SJSA1 (cell line): Measurements from ENCODE around the gene SLC25A27. TPM values are rescaled to one million over a fixed set of nuclear protein-coding genes. Genes with fewer than 3 reads are reported as not detected.

ENCODE experiments used
- DNase-seq, 2 experiments: peaks; one replicate each; pipeline ENCODE4 v3.0.0-alpha.2; 2015 to 2020; ENCODE audit warnings: low spot score in 2 of 2, low read depth in 1 of 2
- H3K27ac ChIP-seq: fragments of 250-450 bp; sonication (Bioruptor Pico); 2 replicates; pipeline ENCODE4 v1.5.1; 2020; ENCODE audit warnings: mild to moderate bottlenecking, moderate library complexity
- H3K27me3 ChIP-seq: fragments of 250-450 bp; sonication (Bioruptor Pico); replicated peaks from 2 replicates; pipeline ENCODE4 v1.5.1; 2020; ENCODE audit warnings: mild to moderate bottlenecking, moderate library complexity
- H3K36me3 ChIP-seq: fragments of 250-450 bp; sonication (Bioruptor Pico); 2 replicates; pipeline ENCODE4 v1.5.1; 2020; ENCODE audit warnings: mild to moderate bottlenecking
- H3K4me1 ChIP-seq: fragments of 250-450 bp; sonication (Bioruptor Pico); replicated peaks from 2 replicates; pipeline ENCODE4 v1.6.1; 2021; ENCODE audit warnings: mild to moderate bottlenecking
- H3K4me3 ChIP-seq: fragments of 250-450 bp; sonication (Bioruptor Pico); 2 replicates; pipeline ENCODE4 v1.5.1; 2020; ENCODE audit warnings: mild to moderate bottlenecking
- H3K9me3 ChIP-seq: fragments of 250-450 bp; sonication (Bioruptor Pico); replicated peaks from 2 replicates; pipeline ENCODE4 v1.5.1; 2020; ENCODE audit warnings: mild to moderate bottlenecking
- total RNA-seq: library from RNA; depleted of rRNA; stranded (reverse); fragments of >200 nt; shearing (Covaris generic); gene quantifications from 2 replicates; pipeline ENCODE4 v1.2.3, GENCODE V29; 2014; rRNA removed

SLC25A27 gene, protein sequence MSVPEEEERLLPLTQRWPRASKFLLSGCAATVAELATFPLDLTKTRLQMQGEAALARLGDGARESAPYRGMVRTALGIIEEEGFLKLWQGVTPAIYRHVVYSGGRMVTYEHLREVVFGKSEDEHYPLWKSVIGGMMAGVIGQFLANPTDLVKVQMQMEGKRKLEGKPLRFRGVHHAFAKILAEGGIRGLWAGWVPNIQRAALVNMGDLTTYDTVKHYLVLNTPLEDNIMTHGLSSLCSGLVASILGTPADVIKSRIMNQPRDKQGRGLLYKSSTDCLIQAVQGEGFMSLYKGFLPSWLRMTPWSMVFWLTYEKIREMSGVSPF
- total RNA-seq, result 1.5 TPM in 1 of 2 replicates, not detected in the other

DNA sequence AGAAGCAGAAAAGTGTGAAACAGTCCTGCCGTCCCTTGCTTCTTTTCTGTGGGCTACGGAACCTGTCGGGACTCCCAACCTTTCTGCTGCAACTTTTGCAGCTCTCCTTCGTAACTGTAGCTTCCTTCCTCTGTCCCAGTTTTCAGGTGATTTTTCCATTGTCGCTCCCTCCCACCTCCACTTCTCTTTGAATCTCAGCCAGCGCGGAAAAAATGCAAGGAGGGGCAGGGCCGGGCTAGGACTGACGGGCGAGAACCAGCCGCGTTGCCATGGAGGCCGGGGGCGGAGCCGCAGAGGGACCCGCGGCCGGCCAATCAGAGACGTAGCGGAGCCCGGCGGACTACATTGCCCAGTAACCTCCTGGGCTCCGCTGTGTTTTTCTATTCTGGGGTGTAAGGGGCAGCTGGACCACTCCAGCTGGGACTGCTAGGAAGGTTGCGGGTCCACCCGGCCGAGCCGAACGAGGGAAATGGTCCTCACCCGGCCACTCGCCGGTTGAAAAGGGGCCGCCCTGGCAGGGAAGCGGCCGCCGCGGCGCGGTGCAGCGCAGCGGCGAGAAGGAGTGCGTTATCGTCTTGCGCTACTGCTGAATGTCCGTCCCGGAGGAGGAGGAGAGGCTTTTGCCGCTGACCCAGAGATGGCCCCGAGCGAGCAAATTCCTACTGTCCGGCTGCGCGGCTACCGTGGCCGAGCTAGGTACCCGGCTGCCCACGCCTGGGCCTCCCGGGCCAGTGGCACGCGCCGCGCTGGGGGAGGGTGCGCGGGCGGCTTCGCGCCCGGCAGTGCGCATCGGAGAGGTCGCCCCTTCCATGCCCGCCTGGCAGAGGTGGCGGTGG, at the start of gene SLC25A27, which contains the start of gene CYP39A1:
SLC25A27 (plus strand) TSS at position 373 of the 836 bp plus-strand sequence; CDS start at position 591, 218 bp downstream.
CYP39A1 (minus strand) TSS at position 216 of the 836 bp plus-strand sequence. CDS start 236 bp downstream, outside the sequence.
- H3K9me3 ChIP-seq, result no peaks in the 10 kb centered on the region
- peaks cover 6% of the 10 kb centered on the region for H3K4me1 ChIP-seq
- no peaks in the 10 kb centered on the region; the same call in 1 of the 2 replicates for H3K27me3 ChIP-seq
- peak; percentile 84 to 87 for DNase-seq
- H3K27ac ChIP-seq, result no peak within 1 kb of the TSS
- H3K36me3 ChIP-seq, result no peaks in the 10 kb centered on the region
- H3K4me3 ChIP-seq, result peak within 1 kb of the TSS; percentile 57

DNA sequence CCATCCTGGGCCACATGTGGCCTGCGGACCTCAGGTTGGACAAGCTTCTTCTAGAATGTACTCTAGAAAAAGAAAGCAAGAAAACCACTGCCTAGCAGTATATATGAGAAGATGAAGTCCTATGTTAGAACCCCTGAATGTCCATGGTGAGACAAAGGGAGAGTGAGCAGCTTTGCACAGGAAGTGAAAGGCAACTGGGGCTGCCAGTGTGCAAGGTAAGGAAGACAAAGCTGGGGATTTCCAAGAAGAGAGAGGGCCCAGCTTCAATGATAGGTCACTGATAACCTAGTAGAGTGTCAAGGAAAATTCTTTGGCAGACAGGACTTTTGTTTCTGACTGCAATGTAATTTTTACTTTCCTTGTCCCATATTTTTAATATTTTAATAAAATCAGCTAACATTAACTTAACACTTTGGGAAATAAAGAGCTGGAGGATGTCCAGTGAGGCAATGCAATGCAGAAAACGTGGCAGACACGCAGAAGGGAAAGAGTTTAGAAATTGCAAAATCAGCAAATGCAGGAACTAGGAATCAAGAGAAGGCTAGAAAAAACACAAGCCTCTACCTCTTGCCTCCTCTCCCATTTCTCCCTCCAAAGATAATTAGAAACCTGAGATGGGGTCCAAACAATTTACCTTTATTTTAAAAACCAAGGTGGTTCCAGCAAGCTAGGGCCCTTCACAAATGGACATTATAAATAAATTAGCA, 47.5 kb upstream of the SLC25A27 start:
- DNase-seq, result no peak
- Histone ChIP-seq H3K4me3 (no peak overlapping the region), H3K27me3 (no peaks in the 10 kb centered on the region; the same call in 1 of the 2 replicates), H3K4me1 (no peaks in the 10 kb centered on the region), H3K27ac (no peak overlapping the region), H3K36me3 (no peaks in the 10 kb centered on the region), H3K9me3 (no peaks in the 10 kb centered on the region)

DNA sequence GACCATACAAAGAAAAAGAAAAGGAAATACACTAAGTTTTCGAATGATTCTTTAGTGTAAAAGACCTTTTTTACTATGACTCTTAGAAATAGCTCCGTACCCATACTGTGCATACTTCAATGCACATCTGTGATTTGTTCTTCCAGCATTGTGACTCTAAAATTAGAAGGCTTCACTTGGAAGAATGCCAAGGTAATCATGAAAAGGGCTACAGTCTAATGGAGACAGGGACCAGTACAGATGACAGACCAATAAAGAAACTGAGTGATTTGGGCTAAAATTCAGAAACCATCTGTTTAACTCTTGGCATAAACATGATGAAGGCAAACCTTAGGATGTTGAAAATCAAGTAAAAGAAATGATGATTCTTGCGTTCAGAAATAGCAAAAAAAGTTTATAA, 46.4 kb upstream of the SLC25A27 start:
- no peak for DNase-seq
- Histone ChIP-seq H3K9me3 (no peaks in the 10 kb centered on the region), H3K27me3 (no peaks in the 10 kb centered on the region; the same call in 1 of the 2 replicates)

DNA sequence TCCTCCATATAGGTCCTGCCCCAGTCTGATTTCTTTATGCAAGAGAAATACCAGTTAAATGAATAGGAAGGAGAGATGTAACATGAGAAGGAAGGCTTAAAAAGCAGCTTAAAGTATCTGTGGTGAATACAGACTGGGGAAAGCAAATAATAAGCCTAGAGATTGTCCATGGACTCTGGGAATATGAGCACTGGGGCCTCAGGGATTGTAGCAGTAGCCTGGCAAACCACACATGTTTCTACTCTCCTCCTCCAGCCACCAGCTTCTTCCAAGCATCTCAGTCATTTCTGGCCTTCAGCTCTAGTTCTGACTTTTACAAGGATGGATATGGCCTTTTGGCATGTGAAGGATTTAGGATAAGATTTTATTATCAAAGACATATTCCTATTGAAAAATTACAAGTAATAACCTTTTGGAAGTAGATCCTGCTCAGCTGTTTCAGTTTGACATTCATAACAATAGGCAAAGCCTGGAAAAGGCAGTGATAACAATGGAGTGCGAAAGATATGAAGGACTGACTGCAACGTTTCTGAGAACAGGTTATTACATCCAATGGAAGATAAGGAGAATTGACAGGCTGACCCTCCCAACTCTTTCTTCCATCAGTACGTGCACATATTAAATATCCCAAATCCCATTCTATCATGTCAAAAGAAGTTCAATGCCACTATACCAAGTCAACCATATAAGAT, 41.8 kb upstream of the SLC25A27 start:
- no peak overlapping the region for H3K4me3 ChIP-seq
- H3K27me3 ChIP-seq, result no peaks in the 10 kb centered on the region
- no peaks in the 10 kb centered on the region for H3K4me1 ChIP-seq
- H3K36me3 ChIP-seq, result no peaks in the 10 kb centered on the region
- H3K27ac ChIP-seq, result no peak overlapping the region
- DNase-seq, result no peak
- H3K9me3 ChIP-seq, result no peaks in the 10 kb centered on the region

More for the DNA sequence above, 46.4 kb upstream of the SLC25A27 start:
- H3K27ac ChIP-seq, result no peak overlapping the region
- no peaks in the 10 kb centered on the region for H3K36me3 ChIP-seq
- no peaks in the 10 kb centered on the region for H3K4me1 ChIP-seq
- H3K4me3 ChIP-seq, result no peak overlapping the region

DNA sequence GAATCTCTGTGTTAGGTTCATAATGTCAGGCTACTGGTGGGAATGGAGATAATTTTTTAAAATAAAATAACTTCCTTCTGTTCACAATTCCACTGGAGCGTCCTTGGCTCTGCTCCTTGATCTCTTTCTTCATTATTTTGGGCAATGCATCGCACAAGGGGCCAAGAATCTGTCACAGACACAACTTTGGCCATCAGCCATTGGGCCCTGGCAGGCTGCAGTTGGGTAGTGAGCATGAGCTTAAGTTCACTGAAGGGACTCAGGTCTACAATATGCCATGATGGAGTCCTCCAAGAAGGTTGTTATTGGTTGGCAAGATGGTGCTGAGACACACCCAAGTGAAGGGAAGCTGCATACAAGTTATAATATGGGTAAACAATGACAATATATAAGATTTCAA, 40.1 kb upstream of the SLC25A27 start:
- no peaks in the 10 kb centered on the region for H3K36me3 ChIP-seq
- DNase-seq, result no peak
- no peaks in the 10 kb centered on the region for H3K9me3 ChIP-seq
- no peak overlapping the region for H3K27ac ChIP-seq
- no peaks in the 10 kb centered on the region for H3K27me3 ChIP-seq
- H3K4me3 ChIP-seq, result no peak overlapping the region
- H3K4me1 ChIP-seq, result no peaks in the 10 kb centered on the region

DNA sequence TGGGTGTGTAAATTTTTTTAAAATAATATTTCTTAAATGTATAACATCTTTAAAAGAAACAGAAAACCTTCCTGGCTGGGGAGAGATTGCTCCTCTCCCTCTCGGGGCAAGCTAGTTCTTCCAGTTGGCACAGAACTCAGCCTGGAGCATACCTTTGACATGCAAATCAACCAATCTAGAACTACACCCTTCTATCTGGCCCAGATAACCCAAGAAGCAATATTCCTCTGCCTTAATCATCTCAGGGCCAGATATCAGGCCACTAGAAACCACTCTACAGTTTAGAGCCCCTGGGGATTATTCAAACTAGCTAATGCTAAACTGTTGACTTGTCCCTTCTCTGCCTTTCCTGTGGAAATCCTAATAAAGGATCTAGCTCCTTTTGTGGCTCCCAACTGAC, 34.0 kb upstream of the SLC25A27 start:
- no peaks in the 10 kb centered on the region for H3K36me3 ChIP-seq
- no peaks in the 10 kb centered on the region for H3K9me3 ChIP-seq
- H3K27me3 ChIP-seq, result no peaks in the 10 kb centered on the region
- H3K4me3 ChIP-seq, result no peak overlapping the region
- no peak overlapping the region for H3K27ac ChIP-seq
- DNase-seq, result no peak
- H3K4me1 ChIP-seq, result no peaks in the 10 kb centered on the region

DNA sequence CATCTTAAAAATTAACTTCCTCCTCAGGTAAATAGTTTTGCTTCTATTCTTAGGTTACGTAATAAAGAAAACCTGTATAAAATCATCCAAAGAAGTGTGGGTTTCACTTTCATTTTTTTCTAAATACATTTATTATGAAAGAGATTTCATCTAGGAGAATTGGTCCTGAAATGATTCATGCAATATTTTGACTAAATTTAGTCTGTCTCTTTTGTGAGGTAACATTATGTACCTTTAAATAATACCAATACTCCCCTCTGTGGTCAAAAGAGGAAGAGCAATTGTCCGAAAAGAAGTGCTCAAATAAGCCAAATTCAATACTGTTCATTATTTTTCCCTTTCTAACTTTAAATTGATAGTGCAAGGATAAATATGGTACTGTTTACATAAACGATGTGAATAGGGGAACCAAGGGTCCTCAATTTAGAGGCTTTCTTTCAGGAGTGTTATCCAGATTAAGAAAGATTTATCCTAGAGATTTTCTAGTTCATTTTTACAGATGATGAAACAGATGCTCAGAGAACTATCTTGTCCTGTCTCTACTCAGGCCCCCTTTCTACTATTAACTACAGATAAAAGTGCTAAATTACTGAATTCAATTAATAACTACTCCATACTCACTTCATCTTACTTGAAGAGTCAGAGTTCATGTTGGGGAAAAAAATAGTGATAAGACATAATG, 26.4 kb upstream of the SLC25A27 start:
- H3K27ac ChIP-seq, result no peak overlapping the region
- H3K36me3 ChIP-seq, result no peaks in the 10 kb centered on the region
- no peaks in the 10 kb centered on the region for H3K4me1 ChIP-seq
- DNase-seq, result peak in 1 of 2 experiments; percentile 35
- no peaks in the 10 kb centered on the region for H3K9me3 ChIP-seq
- H3K4me3 ChIP-seq, result no peak overlapping the region
- H3K27me3 ChIP-seq, result no peaks in the 10 kb centered on the region

DNA sequence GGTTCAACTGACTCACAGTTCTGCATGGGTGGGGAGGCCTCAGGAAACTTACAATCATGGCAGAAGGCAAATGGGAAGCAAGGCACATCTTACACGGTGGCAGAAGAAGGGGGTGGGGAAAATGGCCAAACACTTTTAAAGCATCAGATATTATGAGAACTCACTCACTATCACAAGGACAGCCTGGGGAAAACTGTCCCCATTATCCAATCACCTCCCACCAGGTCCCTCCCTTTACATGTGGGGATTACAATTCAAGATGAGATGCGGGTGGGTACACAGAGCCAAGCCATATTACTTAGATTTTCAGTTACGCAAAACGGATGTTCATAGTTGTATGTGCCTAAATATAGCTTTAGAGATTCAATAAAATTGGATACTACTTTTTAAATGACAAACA, 25.8 kb upstream of the SLC25A27 start:
- no peaks in the 10 kb centered on the region for H3K36me3 ChIP-seq
- H3K4me3 ChIP-seq, result no peak overlapping the region
- H3K27me3 ChIP-seq, result no peaks in the 10 kb centered on the region
- no peak for DNase-seq
- H3K4me1 ChIP-seq, result no peaks in the 10 kb centered on the region
- no peaks in the 10 kb centered on the region for H3K9me3 ChIP-seq
- no peak overlapping the region for H3K27ac ChIP-seq

DNA sequence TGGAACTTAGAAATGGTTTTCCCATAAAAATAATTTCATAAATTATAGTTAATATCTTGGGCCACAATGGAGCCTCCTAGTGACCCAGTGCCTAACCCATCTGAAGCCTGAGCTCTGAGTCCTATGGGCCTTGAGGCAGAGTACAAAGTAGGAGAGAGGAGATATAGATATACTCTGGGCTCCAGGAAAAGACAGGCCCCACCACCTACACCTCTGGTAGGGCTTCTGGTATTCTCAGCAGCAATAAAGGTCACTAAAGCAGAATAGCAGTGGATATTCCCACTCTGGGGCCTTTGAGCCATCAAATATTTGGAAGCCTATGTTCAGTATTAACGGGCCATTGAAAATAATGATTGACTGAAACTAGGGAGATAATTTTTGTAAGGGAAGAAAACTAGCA, 24.3 kb upstream of the SLC25A27 start:
- H3K4me3 ChIP-seq, result no peak overlapping the region
- H3K27me3 ChIP-seq, result no peaks in the 10 kb centered on the region
- H3K4me1 ChIP-seq, result no peaks in the 10 kb centered on the region
- no peaks in the 10 kb centered on the region for H3K9me3 ChIP-seq
- no peaks in the 10 kb centered on the region for H3K36me3 ChIP-seq
- DNase-seq, result no peak
- no peak overlapping the region for H3K27ac ChIP-seq

DNA sequence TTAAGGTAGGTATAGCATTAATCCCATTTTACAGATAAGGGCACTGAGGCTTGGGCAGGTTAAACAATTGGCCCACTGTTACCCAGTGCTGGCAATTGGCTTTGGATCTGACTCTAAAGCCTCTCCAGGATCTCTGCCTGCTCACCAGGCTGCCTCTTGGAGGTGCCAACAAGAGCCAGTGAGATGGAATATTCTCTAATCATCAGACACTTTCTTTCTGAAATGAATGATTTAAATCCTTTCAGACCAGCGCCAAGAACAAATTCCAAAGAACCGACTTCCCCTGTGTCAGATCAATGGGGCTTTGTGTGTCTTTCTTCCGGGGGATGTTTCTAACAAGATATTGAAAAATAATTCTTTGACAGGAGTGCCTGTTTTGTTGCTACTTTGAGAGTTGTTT, 23.8 kb upstream of the SLC25A27 start:
- Histone ChIP-seq H3K4me1 (no peaks in the 10 kb centered on the region), H3K27me3 (no peaks in the 10 kb centered on the region), H3K9me3 (no peaks in the 10 kb centered on the region), H3K36me3 (no peaks in the 10 kb centered on the region), H3K27ac (no peak overlapping the region), H3K4me3 (no peak overlapping the region)
- no peak for DNase-seq

DNA sequence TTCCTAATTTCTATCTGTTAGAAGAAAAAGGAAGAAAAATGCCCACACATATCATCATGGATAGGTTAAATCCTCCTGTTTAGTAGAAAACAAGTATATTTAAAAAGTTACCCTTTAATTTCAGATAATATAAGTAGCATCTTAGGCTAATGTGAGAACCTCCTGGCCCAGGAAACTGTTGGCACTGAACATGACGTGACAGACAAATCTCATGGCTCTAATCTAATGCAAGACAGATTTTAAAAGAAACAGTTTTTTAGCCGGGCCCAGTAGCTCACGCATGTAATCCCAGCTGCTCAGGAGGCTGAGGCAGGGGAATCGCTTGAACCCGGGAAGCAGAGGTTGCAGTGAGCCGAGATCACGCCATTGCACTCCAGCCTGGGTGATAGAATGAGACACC, 23.1 kb upstream of the SLC25A27 start:
- Histone ChIP-seq H3K27me3 (no peaks in the 10 kb centered on the region), H3K4me1 (no peaks in the 10 kb centered on the region), H3K9me3 (no peaks in the 10 kb centered on the region), H3K4me3 (no peak overlapping the region), H3K36me3 (no peaks in the 10 kb centered on the region), H3K27ac (no peak overlapping the region)
- DNase-seq, result no peak

DNA sequence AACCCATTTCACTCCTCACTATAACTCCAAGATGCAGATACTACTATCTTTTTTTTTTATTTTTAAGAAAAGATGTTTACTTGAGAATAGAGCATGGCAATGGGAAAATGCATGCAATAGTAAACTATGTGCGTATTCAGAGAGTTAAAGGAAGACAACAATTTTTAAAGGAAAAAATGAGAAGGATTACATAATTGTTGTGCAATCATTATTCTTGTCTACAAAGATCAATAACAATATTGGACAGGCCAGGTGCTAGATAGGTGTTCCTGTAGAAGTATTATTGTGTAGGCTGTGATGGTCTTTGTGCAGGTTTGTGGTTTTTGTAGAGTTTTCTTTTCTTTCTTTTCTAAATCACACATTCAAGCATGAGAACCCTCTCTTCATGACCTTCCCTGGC, 20.7 kb upstream of the SLC25A27 start:
- no peak for DNase-seq
- H3K4me3 ChIP-seq, result no peak overlapping the region
- H3K9me3 ChIP-seq, result no peaks in the 10 kb centered on the region
- H3K27me3 ChIP-seq, result no peaks in the 10 kb centered on the region
- no peaks in the 10 kb centered on the region for H3K36me3 ChIP-seq
- no peaks in the 10 kb centered on the region for H3K4me1 ChIP-seq
- no peak overlapping the region for H3K27ac ChIP-seq

DNA sequence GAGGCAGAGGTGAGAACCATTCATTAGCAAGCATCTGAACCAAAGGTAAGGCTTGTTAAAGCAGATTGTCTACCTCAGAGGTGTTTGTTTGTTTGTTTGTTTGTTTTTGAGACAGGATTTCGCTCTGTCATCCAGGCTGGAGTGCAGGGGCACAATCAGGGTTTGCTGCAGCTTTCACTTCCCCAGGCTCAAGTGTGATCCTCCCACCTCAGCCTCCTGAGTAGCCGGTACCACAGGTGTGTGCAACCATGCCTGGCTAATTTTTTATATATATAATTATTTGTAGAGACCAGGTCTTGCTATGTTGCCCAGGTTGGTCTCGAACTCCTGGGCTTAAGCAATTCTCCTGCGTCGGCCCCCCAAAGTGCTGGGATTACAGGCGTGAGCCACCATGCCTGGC, 17.3 kb upstream of the SLC25A27 start:
- Histone ChIP-seq H3K4me1 (no peaks in the 10 kb centered on the region), H3K27ac (no peak overlapping the region), H3K27me3 (no peaks in the 10 kb centered on the region), H3K4me3 (no peak overlapping the region), H3K36me3 (no peaks in the 10 kb centered on the region), H3K9me3 (no peaks in the 10 kb centered on the region)
- no peak for DNase-seq
